Measurements from ENCODE around the gene COTL1. TPM values are rescaled to one million over a fixed set of nuclear protein-coding genes. Genes with fewer than 3 reads are reported as not detected.

COTL1 gene
- total and polyA plus RNA-seq, 2 experiments from 2014 or later: 144 to 370 TPM

- H3K4me3 ChIP-seq: no peak overlapping the region
- H3K4me1 ChIP-seq (ENCODE audit: insufficient read depth): 0 out of 2 replicates have a peak, but pooled peaks cover 3% of the 10 kb centered on the region
- 81% methylated on average over 11 of the region's 11 CpGs for WGBS, 2 experiments (ENCODE audit: low coverage in 1 of 2, low lambda C conversion rate in 2 of 2, missing lambda C conversion rate in 2 of 2)
- no peak for DNase-seq
- H3K9me2 ChIP-seq (ENCODE audit: insufficient read depth): no peaks in the 10 kb centered on the region
- in situ Hi-C loops (cut with MboI): no loop called here
- H2AFZ ChIP-seq: no peak overlapping the region
- no peak overlapping the region for H3K27ac ChIP-seq
- H3K4me2 ChIP-seq (ENCODE audit: unreplicated experiment): no peak overlapping the region
- H3K36me3 ChIP-seq (ENCODE audit: low read depth): peaks cover 35% of the 10 kb centered on the region; the same call in 1 of the 2 replicates
- H3K27me3 ChIP-seq (replicated peaks; ENCODE audit: insufficient read depth): no peaks in the 10 kb centered on the region
- H3F3A ChIP-seq (ENCODE audit: insufficient read depth): no peaks in the 10 kb centered on the region
- H3K9me3 ChIP-seq (ENCODE audit: low read depth): no peaks in the 10 kb centered on the region
- H3K79me2 ChIP-seq (ENCODE audit: insufficient read depth): peaks cover 39% of the 10 kb centered on the region
- no peak overlapping the region for H3K9ac ChIP-seq
- no peak for TF ChIP-seq EZH2 (IDR thresholded peaks at IDR 0.05; ENCODE audit: insufficient read depth, poor library complexity, severe bottlenecking)
- no peak for TF ChIP-seq EZH2phosphoT487 (IDR thresholded peaks at IDR 0.05; ENCODE audit: insufficient read depth, low read depth)
- no peaks in the 10 kb centered on the region for H4K20me1 ChIP-seq (ENCODE audit: insufficient read depth)
Observed at GRCh38 chr16:84658690-84659089, 40.8 kb upstream of the COTL1 start.

DNA sequence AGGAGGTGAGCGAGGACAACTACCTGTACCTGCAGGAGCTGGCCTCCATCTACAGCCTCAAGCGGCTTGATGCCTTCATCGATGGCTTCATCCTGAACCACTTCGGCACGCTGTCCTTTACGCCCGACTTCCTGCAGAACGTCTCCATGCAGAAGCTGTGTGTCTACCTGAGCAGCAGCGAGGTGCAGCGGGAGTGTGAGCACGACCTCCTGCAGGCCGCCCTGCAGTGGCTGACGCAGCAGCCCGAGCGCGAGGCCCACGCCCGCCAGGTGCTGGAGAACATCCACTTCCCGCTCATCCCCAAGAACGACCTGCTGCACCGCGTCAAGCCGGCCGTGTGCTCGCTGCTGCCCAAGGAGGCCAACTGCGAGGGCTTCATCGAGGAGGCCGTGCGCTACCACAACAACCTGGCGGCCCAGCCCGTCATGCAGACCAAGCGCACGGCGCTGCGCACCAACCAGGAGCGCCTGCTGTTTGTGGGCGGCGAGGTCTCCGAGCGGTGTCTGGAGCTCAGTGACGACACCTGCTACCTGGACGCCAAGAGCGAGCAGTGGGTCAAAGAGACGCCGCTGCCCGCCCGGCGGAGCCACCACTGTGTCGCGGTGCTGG lies 39.5 kb upstream of the COTL1 start:
- no peaks in the 10 kb centered on the region for H3F3A ChIP-seq (ENCODE audit: insufficient read depth)
- no peak overlapping the region for H3K4me3 ChIP-seq
- H4K20me1 ChIP-seq (ENCODE audit: insufficient read depth): no peaks in the 10 kb centered on the region
- WGBS, 2 experiments (ENCODE audit: low coverage in 1 of 2, low lambda C conversion rate in 2 of 2, missing lambda C conversion rate in 2 of 2): 96 to 99% methylated on average over 46 to 50 of the region's 50 CpGs
- peaks cover 49% of the 10 kb centered on the region for H3K79me2 ChIP-seq (ENCODE audit: insufficient read depth)
- peaks cover 23% of the 10 kb centered on the region; the same call in 1 of the 2 replicates for H3K36me3 ChIP-seq (ENCODE audit: low read depth)
- H3K9me3 ChIP-seq (ENCODE audit: low read depth): no peaks in the 10 kb centered on the region
- 0 out of 2 replicates have a peak, but pooled peaks cover 3% of the 10 kb centered on the region for H3K4me1 ChIP-seq (ENCODE audit: insufficient read depth)
- H3K27ac ChIP-seq: no peak overlapping the region
- no peak overlapping the region for H3K4me2 ChIP-seq (ENCODE audit: unreplicated experiment)
- TF ChIP-seq EZH2phosphoT487 (IDR thresholded peaks at IDR 0.05; ENCODE audit: insufficient read depth, low read depth): no peak
- no peak for TF ChIP-seq EZH2 (IDR thresholded peaks at IDR 0.05; ENCODE audit: insufficient read depth, poor library complexity, severe bottlenecking)
- no peaks in the 10 kb centered on the region for H3K27me3 ChIP-seq (replicated peaks; ENCODE audit: insufficient read depth)
- no peak overlapping the region for H2AFZ ChIP-seq
- no peak overlapping the region for H3K9ac ChIP-seq
- no peak for DNase-seq
- in situ Hi-C loops (cut with MboI): no loop called here
- H3K9me2 ChIP-seq (ENCODE audit: insufficient read depth): no peaks in the 10 kb centered on the region

GRCh38 chr16:84656649-84657048 lies 38.8 kb upstream of the COTL1 start:
- Histone ChIP-seq H3F3A (ENCODE audit: insufficient read depth) (no peaks in the 10 kb centered on the region), H3K4me3 (no peak overlapping the region), H3K79me2 (ENCODE audit: insufficient read depth) (peaks cover 50% of the 10 kb centered on the region), H3K27ac (no peak overlapping the region), H3K27me3 (replicated peaks; ENCODE audit: insufficient read depth) (no peaks in the 10 kb centered on the region), H3K36me3 (ENCODE audit: low read depth) (peaks cover 16% of the 10 kb centered on the region; the same call in 1 of the 2 replicates), H3K9ac (no peak overlapping the region), H3K4me1 (ENCODE audit: insufficient read depth) (0 out of 2 replicates have a peak, but pooled peaks cover 3% of the 10 kb centered on the region), H3K4me2 (ENCODE audit: unreplicated experiment) (no peak overlapping the region), H2AFZ (no peak overlapping the region), H4K20me1 (ENCODE audit: insufficient read depth) (no peaks in the 10 kb centered on the region), H3K9me3 (ENCODE audit: low read depth) (no peaks in the 10 kb centered on the region), H3K9me2 (ENCODE audit: insufficient read depth) (no peaks in the 10 kb centered on the region)
- TF ChIP-seq EZH2phosphoT487 (IDR thresholded peaks at IDR 0.05; ENCODE audit: insufficient read depth, low read depth) (no peak), EZH2 (IDR thresholded peaks at IDR 0.05; ENCODE audit: insufficient read depth, poor library complexity, severe bottlenecking) (no peak)
- in situ Hi-C loops (cut with MboI): no loop called here
- WGBS, 2 experiments (ENCODE audit: low coverage in 1 of 2, low lambda C conversion rate in 2 of 2, missing lambda C conversion rate in 2 of 2): 97 to 99% methylated on average over 22 of the region's 22 CpGs
- no peak for DNase-seq

DNA sequence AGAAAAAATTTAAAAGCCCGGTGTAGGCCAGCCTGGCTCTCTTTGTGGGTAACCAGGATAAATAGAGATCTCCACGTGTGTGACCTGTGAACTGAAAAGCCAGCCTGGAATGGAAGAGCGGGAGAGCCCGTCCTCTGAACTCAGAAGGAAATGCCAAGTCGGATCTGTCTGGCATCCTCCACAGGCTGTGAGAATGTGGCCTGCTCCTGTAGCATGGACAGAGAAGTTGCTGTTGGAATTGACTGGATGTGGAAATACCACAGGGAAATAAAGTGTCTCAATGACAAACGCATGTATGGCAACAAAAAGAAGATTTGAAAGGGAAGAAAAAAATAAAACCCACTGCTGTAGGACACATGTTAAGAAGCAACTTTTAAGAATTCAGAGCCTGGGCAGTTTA lies 37.1 kb upstream of the COTL1 start:
- in situ Hi-C loops (cut with MboI): no loop called here
- H4K20me1 ChIP-seq (ENCODE audit: insufficient read depth): no peaks in the 10 kb centered on the region
- no peak for DNase-seq
- peaks cover 46% of the 10 kb centered on the region for H3K79me2 ChIP-seq (ENCODE audit: insufficient read depth)
- TF ChIP-seq EZH2 (IDR thresholded peaks at IDR 0.05; ENCODE audit: insufficient read depth, poor library complexity, severe bottlenecking) (no peak), EZH2phosphoT487 (IDR thresholded peaks at IDR 0.05; ENCODE audit: insufficient read depth, low read depth) (no peak)
- H3K9me2 ChIP-seq (ENCODE audit: insufficient read depth): no peaks in the 10 kb centered on the region
- no peak overlapping the region for H3K9ac ChIP-seq
- H2AFZ ChIP-seq: no peak overlapping the region
- peaks cover 12% of the 10 kb centered on the region for H3K4me1 ChIP-seq (ENCODE audit: insufficient read depth)
- H3K27me3 ChIP-seq (replicated peaks; ENCODE audit: insufficient read depth): no peaks in the 10 kb centered on the region
- no peak overlapping the region for H3K4me3 ChIP-seq
- H3K27ac ChIP-seq: no peak overlapping the region
- peaks cover 15% of the 10 kb centered on the region; the same call in 1 of the 2 replicates for H3K36me3 ChIP-seq (ENCODE audit: low read depth)
- 38 to 47% methylated on average over 6 of the region's 6 CpGs for WGBS, 2 experiments (ENCODE audit: low coverage in 1 of 2, low lambda C conversion rate in 2 of 2, missing lambda C conversion rate in 2 of 2)
- H3F3A ChIP-seq (ENCODE audit: insufficient read depth): peaks cover 12% of the 10 kb centered on the region
- H3K9me3 ChIP-seq (ENCODE audit: low read depth): no peaks in the 10 kb centered on the region
- no peak overlapping the region for H3K4me2 ChIP-seq (ENCODE audit: unreplicated experiment)
